ENCODE data around the gene ZXDC.
A peak's percentile ranks its signal among the peaks of the same experiment; 100 is the strongest.

ZXDC gene

GRCh38 chr3:126496894-126497850 is 21.5 kb upstream of the ZXDC start:
- H3K9ac ChIP-seq (ENCODE audit: low read depth, low read length, poor library complexity, severe bottlenecking), result peak overlapping the region; percentile 66
- no peaks in the 10 kb centered on the region for H3K27me3 ChIP-seq (ENCODE audit: insufficient read depth, low read length, poor library complexity, severe bottlenecking)
- H3K9me3 ChIP-seq (ENCODE audit: insufficient read depth, low read depth, low read length), result no peaks in the 10 kb centered on the region
- no peaks in the 10 kb centered on the region for H3K36me3 ChIP-seq (ENCODE audit: insufficient read depth, low read length)
- H3F3A ChIP-seq (ENCODE audit: low read depth), result no peaks in the 10 kb centered on the region
- H3K4me3 ChIP-seq (ENCODE audit: low read length, poor library complexity, severe bottlenecking), result peak overlapping the region; percentile 36
- H3K4me1 ChIP-seq (ENCODE audit: insufficient read depth, low read length, poor library complexity, severe bottlenecking), result peaks cover 36% of the 10 kb centered on the region
- TF ChIP-seq, protein P1, sequence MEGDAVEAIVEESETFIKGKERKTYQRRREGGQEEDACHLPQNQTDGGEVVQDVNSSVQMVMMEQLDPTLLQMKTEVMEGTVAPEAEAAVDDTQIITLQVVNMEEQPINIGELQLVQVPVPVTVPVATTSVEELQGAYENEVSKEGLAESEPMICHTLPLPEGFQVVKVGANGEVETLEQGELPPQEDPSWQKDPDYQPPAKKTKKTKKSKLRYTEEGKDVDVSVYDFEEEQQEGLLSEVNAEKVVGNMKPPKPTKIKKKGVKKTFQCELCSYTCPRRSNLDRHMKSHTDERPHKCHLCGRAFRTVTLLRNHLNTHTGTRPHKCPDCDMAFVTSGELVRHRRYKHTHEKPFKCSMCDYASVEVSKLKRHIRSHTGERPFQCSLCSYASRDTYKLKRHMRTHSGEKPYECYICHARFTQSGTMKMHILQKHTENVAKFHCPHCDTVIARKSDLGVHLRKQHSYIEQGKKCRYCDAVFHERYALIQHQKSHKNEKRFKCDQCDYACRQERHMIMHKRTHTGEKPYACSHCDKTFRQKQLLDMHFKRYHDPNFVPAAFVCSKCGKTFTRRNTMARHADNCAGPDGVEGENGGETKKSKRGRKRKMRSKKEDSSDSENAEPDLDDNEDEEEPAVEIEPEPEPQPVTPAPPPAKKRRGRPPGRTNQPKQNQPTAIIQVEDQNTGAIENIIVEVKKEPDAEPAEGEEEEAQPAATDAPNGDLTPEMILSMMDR (conservative IDR thresholded peaks at IDR 0.05; ENCODE audit: low read length), result no peak
- TF ChIP-seq EZH2phosphoT487 (IDR thresholded peaks at IDR 0.05; ENCODE audit: borderline replicate concordance), result no peak
- H2AFZ ChIP-seq (ENCODE audit: low read length), result peak overlapping the region; percentile 77
- H3K9me2 ChIP-seq (replicated peaks; ENCODE audit: low read depth, low read length), result no peaks in the 10 kb centered on the region
- H3K79me2 ChIP-seq (ENCODE audit: insufficient read depth, low read length), result no peaks in the 10 kb centered on the region
- H4K20me1 ChIP-seq (ENCODE audit: insufficient read depth, low read length, poor library complexity, severe bottlenecking), result no peaks in the 10 kb centered on the region
- H3K4me2 ChIP-seq (ENCODE audit: low read depth, low read length, poor library complexity, severe bottlenecking), result peak overlapping the region; percentile 55

DNA sequence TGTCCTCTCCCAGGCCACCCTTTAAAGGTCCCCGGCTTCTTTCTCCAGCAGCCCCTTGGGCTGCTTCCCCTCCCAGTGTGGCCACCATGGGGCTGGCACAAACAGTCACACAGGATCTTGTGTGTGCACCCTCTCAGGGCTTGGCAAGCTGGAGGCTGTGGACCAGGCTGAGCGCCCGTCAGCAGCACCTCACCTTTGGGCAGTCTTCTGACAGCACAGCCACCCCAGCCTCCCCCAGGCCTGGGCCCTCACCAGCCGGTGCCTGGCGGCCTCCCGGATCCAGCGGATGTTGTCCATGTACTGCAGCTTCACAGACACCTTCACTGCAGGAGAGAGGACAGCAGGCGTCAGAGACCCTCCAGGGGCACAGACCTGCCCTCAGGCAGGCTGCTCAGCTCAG is 20.1 kb upstream of the ZXDC start:
- Histone ChIP-seq H4K20me1 (ENCODE audit: insufficient read depth, low read length, poor library complexity, severe bottlenecking) (no peaks in the 10 kb centered on the region), H3K27me3 (ENCODE audit: insufficient read depth, low read length, poor library complexity, severe bottlenecking) (no peaks in the 10 kb centered on the region), H3K9me2 (replicated peaks; ENCODE audit: low read depth, low read length) (no peaks in the 10 kb centered on the region), H3K79me2 (ENCODE audit: insufficient read depth, low read length) (no peaks in the 10 kb centered on the region), H3K9ac (ENCODE audit: low read depth, low read length, poor library complexity, severe bottlenecking) (no peak overlapping the region), H3K4me3 (ENCODE audit: low read length, poor library complexity, severe bottlenecking) (no peak overlapping the region), H3K4me1 (ENCODE audit: insufficient read depth, low read length, poor library complexity, severe bottlenecking) (peaks cover 36% of the 10 kb centered on the region), H3K9me3 (ENCODE audit: insufficient read depth, low read depth, low read length) (no peaks in the 10 kb centered on the region), H3F3A (ENCODE audit: low read depth) (no peaks in the 10 kb centered on the region), H3K4me2 (ENCODE audit: low read depth, low read length, poor library complexity, severe bottlenecking) (no peak overlapping the region), H2AFZ (ENCODE audit: low read length) (no peak overlapping the region), H3K36me3 (ENCODE audit: insufficient read depth, low read length) (no peaks in the 10 kb centered on the region)
- TF ChIP-seq EZH2phosphoT487 (IDR thresholded peaks at IDR 0.05; ENCODE audit: borderline replicate concordance), result no peak
- TF ChIP-seq, protein P1 (conservative IDR thresholded peaks at IDR 0.05; ENCODE audit: low read length), result no peak

DNA sequence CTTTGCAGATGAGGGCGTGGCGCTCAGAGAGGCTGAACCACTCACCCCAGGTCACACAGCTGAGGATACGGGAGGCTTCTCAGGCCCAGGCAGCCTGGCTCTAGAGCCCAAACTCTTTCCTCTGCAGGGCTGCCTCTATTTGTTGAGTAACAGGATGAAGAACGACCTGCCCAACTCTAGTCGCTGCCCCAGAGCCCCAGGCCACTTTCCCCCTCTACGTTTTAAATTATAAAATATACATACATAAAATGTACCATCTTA is 19.2 kb upstream of the ZXDC start:
- TF ChIP-seq, protein P1 (conservative IDR thresholded peaks at IDR 0.05; ENCODE audit: low read length), result no peak
- TF ChIP-seq EZH2phosphoT487 (IDR thresholded peaks at IDR 0.05; ENCODE audit: borderline replicate concordance), result no peak
- no peak overlapping the region for H3K4me3 ChIP-seq (ENCODE audit: low read length, poor library complexity, severe bottlenecking)
- no peaks in the 10 kb centered on the region for H4K20me1 ChIP-seq (ENCODE audit: insufficient read depth, low read length, poor library complexity, severe bottlenecking)
- H3K9ac ChIP-seq (ENCODE audit: low read depth, low read length, poor library complexity, severe bottlenecking), result no peak overlapping the region
- H3K4me1 ChIP-seq (ENCODE audit: insufficient read depth, low read length, poor library complexity, severe bottlenecking), result peaks cover 36% of the 10 kb centered on the region
- no peaks in the 10 kb centered on the region for H3K9me3 ChIP-seq (ENCODE audit: insufficient read depth, low read depth, low read length)
- H3K9me2 ChIP-seq (replicated peaks; ENCODE audit: low read depth, low read length), result no peaks in the 10 kb centered on the region
- H3K36me3 ChIP-seq (ENCODE audit: insufficient read depth, low read length), result no peaks in the 10 kb centered on the region
- H3K4me2 ChIP-seq (ENCODE audit: low read depth, low read length, poor library complexity, severe bottlenecking), result no peak overlapping the region
- no peaks in the 10 kb centered on the region for H3K79me2 ChIP-seq (ENCODE audit: insufficient read depth, low read length)
- no peaks in the 10 kb centered on the region for H3K27me3 ChIP-seq (ENCODE audit: insufficient read depth, low read length, poor library complexity, severe bottlenecking)
- H3F3A ChIP-seq (ENCODE audit: low read depth), result no peaks in the 10 kb centered on the region
- H2AFZ ChIP-seq (ENCODE audit: low read length), result no peak overlapping the region

Measured in Loucy (cell line).